Mesodermal cell (in vitro differentiated cells): ENCODE data around the gene DUOX1.

Experiments used
- H3K27ac ChIP-seq: 2 replicates; pipeline ENCODE4 v1.7.0; 2013; ENCODE audit warnings: mild to moderate bottlenecking, low read depth, low read length, moderate library complexity; ENCODE audit not compliant: severe bottlenecking
- H3K36me3 ChIP-seq: 2 replicates; pipeline ENCODE4 v1.7.1; 2013; ENCODE audit warnings: mild to moderate bottlenecking, low read length, moderate library complexity; ENCODE audit not compliant: control insufficient read depth, insufficient read depth
- H3K4me1 ChIP-seq: one replicate; pipeline ENCODE4 v1.7.1; 2013; ENCODE audit warnings: mild to moderate bottlenecking, low read length; ENCODE audit not compliant: insufficient read depth, control insufficient read depth, poor library complexity, severe bottlenecking
- H3K4me3 ChIP-seq: 2 replicates; pipeline ENCODE4 v1.7.0; 2013; ENCODE audit warnings: low read length, control low read depth, mild to moderate bottlenecking; ENCODE audit not compliant: insufficient read depth, poor library complexity, severe bottlenecking; ENCODE audit errors: extremely low read depth
- H3K9me3 ChIP-seq: 2 replicates; pipeline ENCODE4 v1.7.1; 2013; ENCODE audit warnings: mild to moderate bottlenecking, low read length, moderate library complexity; ENCODE audit not compliant: control insufficient read depth
- WGBS, 2 experiments: methylation state at CpG; one replicate each; pipeline ENCODE4 v1.1.5; 2013; ENCODE audit warnings: missing lambda C conversion rate in 2 of 2; ENCODE audit not compliant: insufficient coverage in 2 of 2; 5-methylcytosine and 5-hydroxymethylcytosine counted together

DUOX1 gene

DNA sequence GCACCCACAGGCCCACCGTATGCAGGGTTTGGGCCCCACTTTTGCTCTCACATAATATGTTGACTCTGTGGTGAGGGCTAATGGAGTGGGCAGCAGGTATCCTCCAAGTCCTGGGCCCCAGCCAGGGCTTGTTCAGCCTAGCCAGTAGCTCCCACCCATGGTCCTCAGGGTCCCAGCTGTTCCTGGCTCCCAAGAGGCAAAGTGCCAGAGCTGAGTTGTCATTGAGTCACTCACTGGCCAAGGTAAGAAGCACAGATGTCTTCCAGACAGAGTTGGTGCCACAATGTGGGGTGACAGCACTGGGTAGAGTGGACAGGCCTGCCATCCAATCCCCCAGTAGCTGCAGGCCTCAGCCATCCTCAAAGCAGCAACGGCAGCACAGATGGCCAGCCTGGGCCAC is 53.7 kb downstream of the DUOX1 start:
- H3K4me1 ChIP-seq = peaks cover 17% of the 10 kb centered on the region
- 89 to 100% methylated on average over 1 of the region's 2 CpGs for WGBS, 2 experiments
- peaks cover 23% of the 10 kb centered on the region for H3K36me3 ChIP-seq
- H3K9me3 ChIP-seq = no peaks in the 10 kb centered on the region
- no peak overlapping the region for H3K4me3 ChIP-seq
- H3K27ac ChIP-seq = no peak overlapping the region

DNA sequence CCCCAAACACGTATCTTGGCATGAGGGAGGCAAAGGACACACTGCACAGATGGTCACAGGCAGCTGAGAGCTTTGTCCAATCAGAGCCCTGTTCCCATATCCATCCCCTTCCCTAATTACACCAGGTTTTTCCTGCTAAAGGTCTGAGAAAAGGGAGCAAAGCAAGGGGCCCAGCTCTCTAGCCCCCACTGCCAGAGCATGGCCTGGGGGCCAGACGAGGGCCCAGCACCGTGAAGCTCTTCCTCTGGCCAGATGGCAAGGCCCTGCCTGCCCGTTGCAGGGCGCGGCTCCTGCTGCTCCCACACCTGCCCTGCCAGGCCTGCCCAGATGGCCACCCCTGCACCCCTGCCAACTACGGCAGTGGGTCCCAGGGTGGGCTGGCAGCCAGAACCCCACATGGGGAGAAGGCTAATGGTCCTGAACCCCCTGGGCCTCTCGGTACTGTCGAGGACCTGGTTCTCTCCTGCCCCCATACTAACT is 54.8 kb downstream of the DUOX1 start:
- H3K4me1 ChIP-seq = peaks cover 17% of the 10 kb centered on the region
- H3K27ac ChIP-seq = no peak overlapping the region
- peaks cover 23% of the 10 kb centered on the region for H3K36me3 ChIP-seq
- H3K9me3 ChIP-seq = no peaks in the 10 kb centered on the region
- WGBS, 2 experiments = 91 to 95% methylated on average over 6 to 8 of the region's 9 CpGs
- H3K4me3 ChIP-seq = no peak overlapping the region

DNA sequence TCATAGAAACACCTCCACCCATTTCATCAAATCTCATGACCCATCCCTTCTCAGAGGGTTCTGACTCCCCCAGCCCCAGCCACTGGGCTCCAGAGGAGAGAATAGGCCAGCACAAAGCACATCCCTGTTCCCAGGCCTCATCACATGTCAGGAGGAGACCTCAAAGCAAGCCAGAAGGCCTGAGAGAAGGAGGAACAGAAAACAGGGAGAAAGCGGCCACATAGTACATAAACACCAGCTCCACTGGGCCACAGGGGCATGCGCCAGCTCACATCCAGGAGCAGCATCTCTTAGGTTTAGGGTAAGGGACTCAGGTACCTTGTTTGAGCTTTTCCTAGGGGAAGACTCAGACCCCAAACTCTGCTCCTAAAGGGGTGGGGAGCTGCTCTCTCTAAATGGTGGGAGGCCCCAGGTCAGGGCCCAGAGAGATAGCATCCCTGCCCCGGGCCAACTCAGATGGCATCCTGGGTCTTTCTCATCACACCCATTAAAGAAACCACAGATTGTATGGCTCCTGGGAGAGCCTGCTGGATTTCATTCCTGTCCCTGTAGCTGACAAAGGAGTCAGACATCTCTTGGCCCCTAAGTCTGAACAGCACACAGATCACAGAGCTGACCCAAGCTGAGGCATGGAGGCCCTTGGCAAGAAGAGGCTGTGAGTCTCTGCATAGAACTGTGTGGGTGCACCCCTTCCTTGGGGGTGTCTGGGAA is 55.4 kb downstream of the DUOX1 start:
- peaks cover 21% of the 10 kb centered on the region for H3K36me3 ChIP-seq
- H3K4me1 ChIP-seq = peaks cover 17% of the 10 kb centered on the region
- no peak overlapping the region for H3K4me3 ChIP-seq
- WGBS, 2 experiments = 100% methylated on average over 1 to 3 of the region's 3 CpGs
- no peak overlapping the region for H3K27ac ChIP-seq
- no peaks in the 10 kb centered on the region for H3K9me3 ChIP-seq

DNA sequence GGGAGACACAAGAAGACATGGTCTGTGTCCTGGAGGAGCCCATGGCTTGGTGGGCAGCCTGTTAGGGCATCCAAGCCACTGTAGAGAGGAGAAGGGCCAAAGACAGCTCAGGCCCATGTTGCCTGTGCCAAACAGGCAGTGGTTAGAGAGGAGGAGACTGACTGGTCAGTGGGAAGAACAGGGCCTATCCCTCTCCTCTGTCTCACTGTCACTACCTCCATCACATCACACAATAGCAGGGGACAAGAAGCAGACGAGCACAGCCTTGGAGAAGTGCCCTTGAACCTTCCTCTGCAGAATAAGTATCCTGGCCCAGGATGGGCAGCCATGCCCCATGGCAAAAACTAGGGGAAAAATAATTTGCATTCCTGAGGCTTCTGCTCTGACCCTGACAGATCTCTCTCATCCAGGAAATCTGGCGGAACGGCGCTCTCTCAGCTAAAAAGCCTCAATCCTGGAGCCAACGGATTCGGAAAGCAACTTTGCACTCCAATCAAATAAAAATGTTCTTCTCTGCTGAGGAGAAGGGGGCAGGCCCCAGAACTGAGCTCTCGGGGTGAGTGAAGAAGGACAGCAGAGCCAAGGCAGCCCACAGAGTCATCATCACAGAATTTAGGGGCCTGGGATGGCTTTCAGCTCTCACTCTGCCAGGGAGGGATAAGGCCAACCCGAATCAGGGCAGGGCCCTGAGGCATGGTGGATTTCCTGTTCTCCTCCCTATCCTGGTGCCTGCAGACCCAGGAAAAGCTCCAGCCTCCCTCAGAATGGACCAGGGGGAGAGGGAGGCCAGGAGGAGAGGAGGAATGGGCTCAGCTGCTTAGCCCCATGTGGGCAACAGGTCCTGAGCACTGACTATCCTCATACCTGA is 56.3 kb downstream of the DUOX1 start:
- peak overlapping the region; percentile 63 for H3K4me3 ChIP-seq
- 77 to 84% methylated on average over 5 of the region's 8 CpGs for WGBS, 2 experiments

DNA sequence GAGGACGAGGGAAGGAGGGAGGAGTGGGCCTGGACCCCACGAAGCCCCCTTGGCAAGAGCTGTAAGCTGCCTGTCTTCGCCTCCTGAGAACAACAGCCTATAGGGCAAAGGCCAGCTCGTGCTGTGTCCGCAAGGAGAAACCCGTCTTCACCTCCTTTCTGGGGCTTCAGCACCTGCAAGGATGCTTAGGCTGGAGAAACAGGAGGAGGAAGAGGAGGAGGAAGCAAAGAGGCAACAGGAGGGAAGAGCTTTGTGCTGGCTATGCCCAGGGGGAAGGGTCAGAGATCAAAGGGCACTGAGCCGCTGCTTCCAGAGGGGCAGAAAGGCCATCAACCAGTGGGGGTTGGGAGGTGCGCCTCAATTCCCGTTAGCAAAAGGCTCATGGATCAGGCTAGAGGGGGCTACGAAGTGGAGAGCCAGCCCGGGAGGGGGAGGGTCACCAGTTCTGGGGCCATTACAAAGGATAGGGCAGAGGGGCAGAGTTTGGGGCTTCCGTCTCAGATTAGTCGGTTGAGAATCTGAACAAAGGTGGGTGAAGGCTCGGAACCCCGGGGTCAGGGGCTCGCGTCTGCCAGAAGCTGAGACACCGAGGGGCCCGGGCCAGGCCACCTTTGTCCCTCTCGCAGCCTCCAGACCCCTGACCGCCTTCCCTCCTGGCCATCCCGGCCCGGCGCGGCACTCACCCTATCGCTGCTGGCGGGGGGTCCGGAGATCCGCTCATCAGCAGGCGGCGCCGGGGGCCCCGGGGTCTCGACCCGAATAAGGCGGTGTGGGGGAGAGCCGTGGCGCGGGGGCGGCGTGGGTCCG is 57.2 kb downstream of the DUOX1 start:
- WGBS, 2 experiments = 6 to 10% methylated on average over 23 to 28 of the region's 42 CpGs
- Histone ChIP-seq H3K36me3 (peaks cover 8% of the 10 kb centered on the region), H3K4me1 (peaks cover 17% of the 10 kb centered on the region)

More for the DNA sequence above, 56.3 kb downstream of the DUOX1 start:
- peak overlapping the region; percentile 24 for H3K27ac ChIP-seq
- peaks cover 17% of the 10 kb centered on the region for H3K4me1 ChIP-seq
- H3K9me3 ChIP-seq = no peaks in the 10 kb centered on the region
- peaks cover 16% of the 10 kb centered on the region for H3K36me3 ChIP-seq

DNA sequence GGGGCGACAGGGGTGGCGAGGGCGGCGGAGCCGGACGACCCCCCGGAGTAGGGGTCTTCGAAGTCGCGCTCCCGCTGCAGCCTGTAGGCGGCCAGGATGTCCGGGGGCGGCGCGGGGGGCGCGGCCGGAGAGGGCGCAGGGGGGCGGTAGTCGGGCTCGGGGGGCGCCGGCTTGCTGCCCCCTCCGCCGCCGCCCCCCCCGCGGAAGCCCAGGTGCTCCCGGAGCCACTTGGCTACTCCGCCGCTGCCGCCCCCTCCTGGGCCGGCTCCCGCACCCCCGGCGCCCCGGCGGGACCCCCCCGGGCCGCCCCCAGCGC is 57.7 kb downstream of the DUOX1 start:
- Histone ChIP-seq H3K4me3 (peak overlapping the region; percentile 63), H3K9me3 (no peaks in the 10 kb centered on the region), H3K27ac (no peak overlapping the region)

More for the DNA sequence above, 57.2 kb downstream of the DUOX1 start:
- H3K9me3 ChIP-seq = no peaks in the 10 kb centered on the region
- peak overlapping the region; percentile 63 for H3K4me3 ChIP-seq
- H3K27ac ChIP-seq = peak overlapping the region; percentile 24

DNA sequence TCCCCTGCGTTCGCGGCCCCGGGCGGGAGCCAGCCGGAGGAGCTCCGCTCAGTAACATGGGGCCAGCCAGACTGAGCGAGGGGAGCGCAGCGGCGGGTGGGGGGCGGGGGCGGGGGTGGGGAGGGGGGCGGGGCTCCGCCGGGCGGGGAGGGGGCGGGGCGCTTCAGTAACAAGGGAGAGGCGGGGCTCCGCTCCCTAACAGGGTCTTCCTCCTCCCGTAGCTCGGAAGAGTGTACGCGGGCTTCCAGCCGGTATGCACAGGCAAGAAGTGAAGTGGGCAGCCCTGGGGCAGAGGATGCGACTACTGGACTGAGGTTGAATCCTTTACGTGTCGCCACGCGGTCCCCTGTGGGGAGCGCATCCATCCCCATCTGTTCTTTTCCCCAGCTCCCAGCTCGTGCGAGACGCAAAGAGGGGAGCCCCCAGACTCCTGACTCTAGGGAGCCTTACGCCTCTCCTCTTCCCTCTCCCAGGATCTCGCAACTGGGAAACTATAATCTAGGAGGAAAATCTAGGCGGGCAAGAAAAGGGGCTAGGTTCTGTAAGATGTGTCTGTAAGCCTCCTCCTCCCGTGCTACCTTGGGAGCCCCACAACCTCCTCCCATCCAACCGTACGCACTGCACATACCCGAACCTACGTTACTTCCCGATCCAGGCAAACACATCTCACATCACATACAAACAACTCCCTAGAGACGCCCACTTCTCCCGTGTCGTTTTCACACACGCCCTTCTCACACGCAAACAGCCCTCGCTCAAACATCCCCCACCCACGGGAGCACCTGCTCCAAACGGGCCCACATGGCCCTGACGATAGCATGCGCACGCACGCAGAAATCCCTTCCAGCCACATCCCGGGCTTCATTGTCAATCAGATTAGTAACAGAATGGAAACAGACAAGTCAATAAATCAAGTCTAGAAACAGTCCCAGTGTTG is 58.4 kb downstream of the DUOX1 start, which contains the start of gene SHF:
Gene SHF, minus strand, starts transcription at position 73 of the 937 bp plus-strand sequence. Its CDS starts 15 bp downstream, at position 58.
- Histone ChIP-seq H3K9me3 (no peaks in the 10 kb centered on the region), H3K27ac (no peak within 1 kb of the TSS), H3K36me3 (peaks cover 7% of the 10 kb centered on the region), H3K4me1 (peaks cover 17% of the 10 kb centered on the region), H3K4me3 (peak within 1 kb of the TSS; percentile 63)
- WGBS, 2 experiments = 14% methylated on average over 22 to 34 of the region's 57 CpGs

More for the DNA sequence above, 57.7 kb downstream of the DUOX1 start:
- H3K36me3 ChIP-seq = peaks cover 7% of the 10 kb centered on the region
- peaks cover 17% of the 10 kb centered on the region for H3K4me1 ChIP-seq
- WGBS, 2 experiments = 0 to 1% methylated on average over 17 to 22 of the region's 43 CpGs

DNA sequence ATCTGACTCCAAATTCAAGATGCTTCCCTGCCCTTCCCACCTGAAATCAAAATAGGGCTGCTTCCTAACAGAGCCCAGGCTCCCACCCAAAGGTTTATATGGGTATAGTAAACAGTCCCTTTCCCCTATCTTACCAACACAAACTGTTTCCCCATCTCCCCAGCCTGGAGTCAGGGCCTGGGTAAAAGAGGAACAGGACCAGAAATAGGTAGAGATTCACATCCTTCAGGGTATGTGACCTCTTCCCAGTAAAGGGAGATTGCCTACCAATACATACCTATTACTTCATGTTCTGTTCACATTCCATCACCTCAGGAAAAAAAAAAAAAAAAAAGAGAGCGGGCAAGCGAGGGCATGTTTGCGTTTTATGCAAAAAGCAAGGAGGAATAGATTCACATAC is 67.7 kb downstream of the DUOX1 start:
- no peak overlapping the region for H3K27ac ChIP-seq

DNA sequence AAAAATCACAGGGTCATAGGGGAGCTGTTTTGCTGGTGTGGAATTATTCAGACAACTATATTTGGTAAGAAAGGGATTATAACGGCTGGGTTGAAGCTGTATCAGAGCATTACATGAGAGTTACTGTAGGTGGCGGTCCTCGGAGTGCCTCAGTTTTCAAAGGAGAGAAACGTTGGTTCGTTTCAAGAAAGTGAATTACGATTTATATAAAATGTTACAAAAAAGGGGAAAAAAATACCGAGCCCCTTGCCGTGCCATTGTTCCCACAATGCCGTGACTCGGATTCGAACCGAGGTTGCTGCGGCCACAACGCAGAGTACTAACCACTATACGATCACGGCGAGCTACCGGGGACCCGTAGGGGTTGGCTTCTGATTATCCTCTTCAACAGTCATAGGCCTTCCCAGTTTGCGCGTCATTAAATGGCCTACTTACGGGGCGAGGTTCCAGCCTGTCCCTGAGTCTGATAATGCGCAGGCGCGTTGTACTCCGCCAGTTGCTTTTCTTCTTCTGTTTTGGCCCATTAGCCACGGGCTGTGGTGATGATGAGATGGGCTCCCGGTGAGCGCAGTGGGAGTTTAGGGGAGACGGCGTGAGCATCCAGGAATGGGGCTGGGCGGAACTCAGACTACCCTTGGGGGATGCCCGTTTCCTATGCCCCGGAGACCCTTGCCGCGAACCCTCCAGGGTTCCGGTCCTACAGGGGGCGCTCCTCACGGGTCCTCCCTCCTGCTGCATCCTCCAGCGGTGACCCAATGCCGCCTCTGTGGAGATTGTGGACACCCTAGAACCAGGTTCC is 68.7 kb downstream of the DUOX1 start:
- H3K27ac ChIP-seq = peak overlapping the region; percentile 85

More for the DNA sequence above, 67.7 kb downstream of the DUOX1 start:
- Histone ChIP-seq H3K4me3 (peak overlapping the region; percentile 86), H3K36me3 (no peaks in the 10 kb centered on the region), H3K9me3 (no peaks in the 10 kb centered on the region), H3K4me1 (no peaks in the 10 kb centered on the region)
- no CpG with 5 or more reads among the region's 3 CpGs for WGBS, 2 experiments

More for the DNA sequence above, 68.7 kb downstream of the DUOX1 start:
- no peaks in the 10 kb centered on the region for H3K9me3 ChIP-seq
- H3K36me3 ChIP-seq = no peaks in the 10 kb centered on the region
- H3K4me1 ChIP-seq = no peaks in the 10 kb centered on the region
- WGBS, 2 experiments = 1 to 2% methylated on average over 33 to 34 of the region's 42 CpGs
- peak overlapping the region; percentile 86 for H3K4me3 ChIP-seq
